Hematopoietic multipotent progenitor cell (in vitro differentiated cells): ENCODE measurements around the gene SLC25A25. TPM values are rescaled to one million over a fixed set of nuclear protein-coding genes. Genes with fewer than 3 reads are reported as not detected.
A peak's percentile ranks its signal among the peaks of the same experiment; 100 is the strongest.

ENCODE experiments used
- DNase-seq, 3 donors: peaks; one replicate each; pipeline ENCODE4 v3.0.0-alpha.2; 2011 to 2015; ENCODE audit warnings: low read depth in 2 of 3, low spot score in 2 of 3
- total RNA-seq: library from RNA; depleted of rRNA; stranded (reverse); fragments of >200 nt; gene quantifications from one replicate; pipeline ENCODE4 v1.2.3, GENCODE V29; 2012

The SLC25A25 gene
- total RNA-seq, 1 donor = 14.8 TPM

DNA sequence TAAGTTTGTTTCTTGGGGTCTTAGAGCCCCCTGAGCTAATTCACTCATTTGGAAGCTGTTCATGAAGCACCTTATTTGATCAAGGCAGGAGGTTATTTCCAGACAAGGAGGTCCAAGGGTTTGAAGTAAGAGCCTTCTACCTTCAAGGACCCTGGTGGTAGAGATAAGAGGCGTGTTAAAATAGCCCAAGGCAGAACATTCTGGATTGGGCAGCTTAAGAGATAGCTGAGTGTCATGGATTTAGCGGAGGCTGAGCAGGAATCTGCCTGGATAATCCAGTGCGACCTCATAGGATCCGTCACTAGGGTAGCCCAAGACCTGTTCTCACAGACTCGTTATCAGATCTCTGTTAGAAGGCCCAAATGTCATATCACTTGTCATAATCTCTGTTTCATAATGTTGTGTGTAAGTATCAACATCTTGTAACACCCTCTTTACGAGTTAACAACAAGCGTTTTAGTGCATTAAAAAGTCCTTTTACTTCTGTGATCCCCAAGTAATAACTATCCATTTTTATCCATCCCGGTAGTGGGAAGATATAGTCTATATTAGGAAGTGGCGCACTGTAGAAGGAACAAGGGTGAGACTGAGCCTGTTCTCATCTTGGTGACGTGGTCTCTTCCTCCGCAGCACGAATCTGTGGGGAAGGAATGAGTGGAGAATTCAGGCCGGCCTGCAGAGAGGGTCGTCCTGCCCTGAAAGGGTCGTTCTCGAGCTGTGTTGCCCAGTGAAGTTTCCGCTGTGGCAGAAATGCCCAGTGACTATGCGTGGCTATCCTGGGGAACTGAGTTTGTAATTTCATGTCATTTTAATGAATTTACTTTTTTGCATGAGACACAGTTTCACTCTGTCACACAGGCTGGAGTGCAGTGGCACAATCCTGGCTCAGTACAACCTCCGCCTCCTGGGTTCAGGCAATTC lies 28.8 kb downstream of the SLC25A25 start:
- DNase-seq = no peak

DNA sequence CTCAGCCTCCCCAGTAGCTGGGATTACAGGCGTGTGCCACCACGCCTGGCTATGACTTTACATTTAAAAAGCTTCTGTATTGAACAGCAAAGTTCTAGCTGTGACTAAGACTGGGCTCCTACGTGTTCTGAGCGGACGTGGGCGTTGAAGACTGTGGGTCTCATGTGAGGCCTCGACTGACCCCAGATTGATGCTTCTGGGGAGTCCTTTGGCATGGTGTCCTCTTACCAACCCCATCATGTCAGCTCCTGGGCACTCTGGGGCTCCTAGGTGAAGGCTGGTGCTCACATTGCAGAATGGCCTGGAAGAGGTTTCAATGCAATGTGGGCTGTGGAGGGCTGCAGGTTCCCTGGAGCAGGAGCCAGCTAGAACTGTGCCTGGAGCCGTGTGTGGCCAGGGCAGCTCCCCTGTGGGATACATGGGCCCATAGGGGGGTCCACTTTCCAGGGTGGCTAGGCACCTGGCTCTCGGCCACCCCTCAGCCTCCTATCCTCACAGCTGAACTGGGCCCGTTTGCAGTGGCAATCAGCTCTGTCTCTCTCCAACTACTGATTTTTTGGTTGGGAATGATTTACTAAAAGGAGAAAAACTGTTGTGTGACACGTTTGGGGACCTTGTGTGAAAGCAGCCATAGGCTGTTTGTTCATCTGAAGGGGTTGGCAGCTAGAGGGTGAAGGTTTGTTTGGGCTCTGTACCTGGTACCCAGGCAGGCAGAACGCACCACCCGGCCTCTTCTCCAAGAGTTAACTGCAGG lies 29.7 kb downstream of the SLC25A25 start:
- DNase-seq = no peak

DNA sequence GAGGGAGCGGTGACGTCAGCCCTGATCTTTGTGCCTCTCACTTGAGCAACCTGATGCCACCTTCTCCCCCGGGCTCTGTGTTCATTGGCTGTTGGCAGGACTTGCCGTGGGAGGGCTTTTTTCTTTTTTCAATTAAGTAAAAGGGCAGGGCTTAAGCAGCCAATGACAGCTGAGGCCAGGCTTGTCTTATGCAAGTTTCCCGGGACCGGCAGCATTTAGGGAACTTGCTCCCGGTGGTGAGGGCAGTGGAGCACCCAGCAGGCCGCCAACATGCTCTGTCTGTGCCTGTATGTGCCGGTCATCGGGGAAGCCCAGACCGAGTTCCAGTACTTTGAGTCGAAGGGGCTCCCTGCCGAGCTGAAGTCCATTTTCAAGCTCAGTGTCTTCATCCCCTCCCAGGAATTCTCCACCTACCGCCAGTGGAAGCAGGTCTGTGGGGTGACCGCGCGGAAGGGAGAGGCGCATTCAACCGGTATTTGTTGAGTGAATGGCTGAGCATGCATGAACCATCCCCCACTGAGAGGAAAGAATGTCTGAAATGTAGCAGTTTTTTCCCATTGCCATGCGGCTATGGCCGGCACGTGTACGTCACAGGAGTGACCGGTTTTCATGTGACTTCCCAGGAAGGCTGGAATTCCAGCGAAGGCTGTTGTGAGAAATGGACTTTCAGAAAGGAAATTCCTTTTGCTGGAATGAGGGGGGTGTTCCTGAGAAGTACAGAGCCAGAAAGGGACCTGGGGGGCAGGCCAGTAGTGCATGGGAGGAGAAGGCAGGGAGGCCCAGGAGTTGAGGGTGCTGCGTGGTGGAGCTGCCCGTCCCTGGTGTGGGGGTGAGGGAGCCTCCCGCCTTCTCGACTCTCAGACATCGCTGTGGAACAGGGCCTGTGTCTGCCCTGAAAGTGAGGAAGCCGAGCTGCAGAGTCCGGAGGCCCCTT lies 30.5 kb downstream of the SLC25A25 start:
- DNase-seq = peak in 2 of 3 donors; percentile 74 to 87

DNA sequence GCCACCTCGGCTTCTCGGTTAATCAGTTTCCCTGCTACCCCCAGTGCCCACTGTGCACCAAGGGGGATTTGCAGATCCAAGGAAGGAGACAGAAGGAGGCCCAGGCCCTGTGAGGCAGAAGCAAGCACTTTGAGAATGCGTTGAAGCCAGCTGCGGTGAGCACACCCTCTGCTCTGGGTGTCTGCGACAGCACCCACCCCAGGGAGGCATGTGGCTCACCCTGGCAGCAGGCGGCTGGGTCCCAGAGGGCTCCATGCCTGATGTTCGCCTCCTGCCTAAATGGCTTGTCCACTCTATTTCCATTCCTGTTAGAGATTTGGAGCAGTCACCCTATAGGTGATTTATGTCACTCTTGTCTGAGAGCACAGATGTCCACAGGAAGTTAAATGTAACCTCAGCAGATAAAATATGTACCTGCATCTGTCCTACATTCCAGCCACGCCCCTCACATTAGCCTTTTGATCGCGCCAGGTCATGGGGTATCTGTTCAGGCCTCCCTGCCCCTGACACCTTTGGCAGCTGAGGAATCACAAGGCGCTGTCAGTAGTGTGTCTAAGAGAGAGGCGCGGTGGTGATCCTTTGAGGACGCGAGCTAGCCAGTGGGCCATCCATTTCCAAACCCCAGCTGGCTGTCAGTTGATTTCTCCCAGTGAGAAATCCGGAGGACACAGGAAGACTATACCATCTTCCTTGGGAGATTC lies 31.3 kb downstream of the SLC25A25 start:
- DNase-seq = no peak

DNA sequence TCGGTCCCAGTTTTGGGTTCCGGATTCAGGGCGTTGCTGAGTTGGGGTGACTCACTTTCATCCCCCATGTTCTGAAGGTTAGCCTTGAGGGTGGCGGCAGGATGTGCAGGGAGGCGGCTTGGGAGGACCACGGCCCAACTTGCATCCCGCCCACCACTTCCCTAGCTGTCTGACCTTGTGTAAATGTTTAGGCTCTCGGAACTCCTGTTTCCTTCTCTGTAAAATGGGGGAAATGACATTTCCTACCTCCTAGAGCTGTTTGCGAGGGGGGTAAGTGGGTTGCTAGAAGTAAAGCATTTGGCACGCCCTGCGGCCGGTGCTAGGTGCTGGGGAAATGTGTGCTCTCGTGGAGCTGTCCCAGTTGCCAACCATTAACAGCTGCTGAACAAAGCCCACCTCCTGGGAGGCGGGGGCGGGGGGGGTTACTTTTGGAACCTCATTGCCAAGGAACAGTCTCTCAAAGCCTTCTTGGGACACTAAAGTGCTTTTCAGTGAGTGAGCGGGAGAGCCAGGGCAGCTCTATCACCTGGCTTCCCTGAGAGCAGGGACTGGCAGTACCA lies 32.0 kb downstream of the SLC25A25 start:
- DNase-seq = no peak

DNA sequence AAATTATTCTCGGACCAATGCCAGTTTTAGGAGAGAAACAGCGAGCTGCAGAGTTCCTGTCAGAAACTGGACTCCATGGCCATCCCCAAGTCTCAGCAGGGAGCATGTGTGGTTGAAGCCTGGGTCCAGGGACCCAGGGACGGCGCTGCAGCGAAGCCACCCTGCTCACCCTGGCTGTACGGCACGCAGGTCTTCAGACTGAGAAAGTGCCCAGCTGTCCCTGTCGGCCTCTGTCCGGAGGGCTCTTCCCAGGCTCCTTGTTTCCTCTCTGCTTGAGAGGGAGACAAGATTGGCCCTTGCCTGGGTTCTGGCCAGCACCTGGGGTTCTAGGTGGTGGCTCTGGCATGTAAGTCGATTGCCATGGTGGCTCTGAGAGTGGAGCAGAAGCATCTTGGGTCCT lies 32.5 kb downstream of the SLC25A25 start:
- no peak for DNase-seq

DNA sequence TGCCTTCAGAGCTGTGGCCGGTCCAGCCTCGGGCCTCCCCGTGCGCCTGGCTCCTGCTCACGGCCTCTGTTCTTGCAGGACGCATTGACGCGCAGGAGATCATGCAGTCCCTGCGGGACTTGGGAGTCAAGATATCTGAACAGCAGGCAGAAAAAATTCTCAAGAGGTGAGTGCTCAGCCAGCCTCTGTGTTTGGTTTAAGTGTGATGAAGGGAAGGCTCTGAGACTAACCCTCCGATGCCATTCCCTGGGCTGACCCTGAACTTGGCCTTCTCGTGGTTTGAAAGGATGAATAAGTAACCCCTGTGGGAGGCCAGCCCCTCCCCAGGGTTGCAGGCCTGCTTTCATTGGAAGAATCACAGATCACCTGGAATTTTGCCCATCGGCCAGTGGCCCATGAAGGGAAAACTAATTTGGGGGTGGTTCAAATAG lies 33.2 kb downstream of the SLC25A25 start:
- DNase-seq = no peak

DNA sequence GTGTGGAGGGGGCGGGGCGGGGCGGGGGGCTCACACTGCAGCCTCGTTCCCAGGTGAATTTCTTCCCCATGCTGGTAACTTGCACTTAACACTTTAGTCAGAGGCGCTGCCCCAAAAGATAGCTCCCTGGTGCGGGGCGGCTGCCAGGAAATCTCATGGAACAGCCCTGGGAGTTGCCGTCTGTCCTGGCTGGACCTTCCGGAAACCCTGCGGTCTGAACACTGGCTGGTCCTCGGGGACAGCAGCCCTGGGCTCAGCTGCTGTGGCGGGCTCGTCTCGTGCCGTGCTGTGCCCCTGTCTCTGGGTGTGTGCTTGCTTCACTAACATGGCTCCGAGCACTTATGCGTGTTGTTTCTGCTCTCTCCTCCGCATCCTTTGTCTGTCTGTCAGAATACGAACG lies 33.7 kb downstream of the SLC25A25 start:
- DNase-seq = no peak

DNA sequence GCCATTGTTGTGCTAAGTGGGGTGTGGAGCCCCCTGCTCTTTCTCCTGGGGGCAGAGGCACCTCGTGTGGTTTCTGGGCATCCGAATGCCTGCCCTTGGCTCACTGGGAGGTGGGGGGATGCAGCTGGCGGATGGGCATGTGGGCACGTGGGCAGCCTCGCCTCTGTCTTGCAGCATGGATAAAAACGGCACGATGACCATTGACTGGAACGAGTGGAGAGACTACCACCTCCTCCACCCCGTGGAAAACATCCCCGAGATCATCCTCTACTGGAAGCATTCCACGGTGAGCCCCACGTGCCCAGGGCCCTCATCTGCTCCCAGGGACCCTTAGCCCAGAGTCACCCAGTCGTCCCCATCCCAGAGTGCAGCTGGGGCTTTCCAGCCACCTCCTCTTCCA lies 34.2 kb downstream of the SLC25A25 start:
- no peak for DNase-seq

DNA sequence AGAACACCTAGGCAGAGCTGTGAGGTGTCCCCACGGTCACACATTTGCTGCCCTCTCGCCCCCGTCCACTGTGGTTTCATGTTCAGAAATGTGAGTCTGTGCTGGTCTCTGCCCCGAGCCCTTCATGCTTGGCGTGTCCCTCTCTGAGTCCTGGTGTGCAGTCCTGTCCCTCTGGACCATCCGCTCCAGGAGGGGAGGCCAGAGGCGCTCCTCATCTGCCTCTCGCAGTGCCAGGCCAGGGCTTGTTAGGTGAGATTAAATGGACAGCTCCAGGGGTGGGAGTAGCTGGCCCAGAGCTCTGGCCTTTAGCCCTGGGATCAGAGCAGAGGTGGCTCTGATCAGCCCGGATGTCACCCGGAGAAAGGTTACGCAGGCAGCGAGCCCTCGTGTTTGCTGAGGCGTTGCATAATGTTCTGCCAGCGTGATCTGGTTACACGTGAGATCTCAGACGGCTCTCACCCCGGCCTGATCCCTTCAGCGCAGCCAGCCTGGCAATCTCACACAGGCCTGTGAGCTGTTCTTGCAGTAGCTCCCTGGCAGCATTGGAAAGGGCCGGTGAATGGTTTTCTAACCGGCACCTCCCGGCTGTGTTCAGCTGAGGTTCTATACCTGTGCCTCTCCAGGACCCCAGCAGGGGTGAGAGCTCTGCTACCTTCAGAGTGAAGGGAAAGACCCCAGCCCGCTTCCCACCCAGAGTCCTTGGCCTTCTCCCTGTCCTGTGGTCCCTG lies 35.0 kb downstream of the SLC25A25 start:
- no peak for DNase-seq

DNA sequence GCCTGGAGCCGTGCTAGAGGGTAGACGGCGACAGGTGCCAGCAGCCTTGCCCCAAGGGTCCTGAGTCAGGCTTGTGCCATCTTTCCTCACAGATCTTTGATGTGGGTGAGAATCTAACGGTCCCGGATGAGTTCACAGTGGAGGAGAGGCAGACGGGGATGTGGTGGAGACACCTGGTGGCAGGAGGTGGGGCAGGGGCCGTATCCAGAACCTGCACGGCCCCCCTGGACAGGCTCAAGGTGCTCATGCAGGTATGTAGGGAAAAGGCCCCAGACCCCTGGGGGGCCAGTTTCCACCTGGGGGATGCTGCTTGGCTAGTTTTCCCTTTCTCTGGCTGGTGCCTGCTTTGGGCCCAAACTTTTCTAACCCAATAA lies 35.5 kb downstream of the SLC25A25 start:
- DNase-seq = no peak

DNA sequence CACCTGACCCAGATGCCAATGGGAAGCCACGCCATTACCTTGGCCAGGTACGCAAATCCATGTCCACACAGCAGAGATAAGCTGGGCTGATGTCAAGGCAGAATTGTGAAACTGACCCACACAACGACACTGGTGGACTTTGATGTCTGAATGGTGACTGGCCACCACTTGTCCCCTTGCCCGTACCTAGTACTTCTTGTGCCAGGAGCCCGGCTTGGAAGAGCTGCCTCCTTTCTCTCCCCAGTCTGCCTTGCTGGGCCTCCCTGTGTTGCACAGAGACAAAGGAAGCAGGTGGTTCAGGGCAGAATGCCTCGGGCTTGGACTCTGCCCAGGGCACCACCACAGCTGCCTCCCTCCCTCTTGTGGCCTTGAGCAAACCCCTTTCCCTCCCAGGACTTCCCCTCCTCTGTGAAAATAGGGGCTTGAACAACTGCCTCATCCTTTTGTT lies 36.2 kb downstream of the SLC25A25 start:
- DNase-seq = peak in 1 of 3 donors; percentile 47

DNA sequence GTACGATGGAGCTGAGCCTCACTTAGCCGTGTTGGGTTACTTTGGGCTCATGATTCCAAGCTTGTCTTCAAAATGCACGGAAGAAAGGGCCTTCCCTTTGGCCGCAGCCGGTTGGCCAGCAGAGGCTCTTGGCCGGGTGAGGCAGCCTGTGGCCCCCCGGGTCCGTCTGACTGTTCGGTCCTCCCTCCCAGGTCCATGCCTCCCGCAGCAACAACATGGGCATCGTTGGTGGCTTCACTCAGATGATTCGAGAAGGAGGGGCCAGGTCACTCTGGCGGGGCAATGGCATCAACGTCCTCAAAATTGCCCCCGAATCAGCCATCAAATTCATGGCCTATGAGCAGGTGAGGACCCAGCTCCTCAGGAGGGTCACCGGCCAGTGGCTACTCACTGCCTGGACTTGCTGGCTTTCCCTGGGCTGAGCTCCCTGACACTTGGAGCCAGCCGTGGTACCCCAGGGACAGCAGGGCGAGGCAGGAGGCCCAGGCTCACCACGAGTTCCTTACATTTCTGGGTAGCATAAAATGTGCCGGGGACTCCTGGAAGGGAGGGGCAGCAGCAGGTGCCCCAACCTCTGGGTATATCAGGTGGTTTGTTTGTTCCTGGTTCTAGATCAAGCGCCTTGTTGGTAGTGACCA lies 37.6 kb downstream of the SLC25A25 start:
- DNase-seq = no peak

DNA sequence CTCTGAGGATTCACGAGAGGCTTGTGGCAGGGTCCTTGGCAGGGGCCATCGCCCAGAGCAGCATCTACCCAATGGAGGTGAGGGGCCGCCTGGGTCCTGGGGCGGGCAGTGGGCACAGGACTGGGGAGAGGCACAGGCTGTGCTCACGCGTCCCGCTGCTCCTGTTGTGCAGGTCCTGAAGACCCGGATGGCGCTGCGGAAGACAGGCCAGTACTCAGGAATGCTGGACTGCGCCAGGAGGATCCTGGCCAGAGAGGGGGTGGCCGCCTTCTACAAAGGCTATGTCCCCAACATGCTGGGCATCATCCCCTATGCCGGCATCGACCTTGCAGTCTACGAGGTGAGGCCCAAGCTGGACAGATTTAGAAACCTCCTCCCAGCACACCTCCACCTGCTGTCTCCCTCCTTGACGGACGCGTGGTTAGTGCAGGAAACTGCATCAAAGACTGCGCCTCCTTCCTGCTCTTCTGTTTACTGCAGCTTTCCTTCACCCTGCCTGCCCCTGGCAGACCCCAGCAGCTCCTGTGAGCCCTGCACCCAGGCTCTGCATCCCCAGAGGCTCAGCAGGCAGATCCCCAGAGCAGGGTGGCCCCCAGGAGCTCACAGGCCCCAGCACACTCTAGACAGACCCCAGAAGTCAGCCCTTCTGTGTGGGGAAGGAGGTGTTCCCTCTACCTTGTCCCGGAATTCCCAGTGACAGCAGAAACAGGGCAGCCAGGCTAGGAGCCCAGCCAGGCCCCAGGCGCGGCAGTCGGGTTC lies 38.3 kb downstream of the SLC25A25 start:
- DNase-seq = no peak

DNA sequence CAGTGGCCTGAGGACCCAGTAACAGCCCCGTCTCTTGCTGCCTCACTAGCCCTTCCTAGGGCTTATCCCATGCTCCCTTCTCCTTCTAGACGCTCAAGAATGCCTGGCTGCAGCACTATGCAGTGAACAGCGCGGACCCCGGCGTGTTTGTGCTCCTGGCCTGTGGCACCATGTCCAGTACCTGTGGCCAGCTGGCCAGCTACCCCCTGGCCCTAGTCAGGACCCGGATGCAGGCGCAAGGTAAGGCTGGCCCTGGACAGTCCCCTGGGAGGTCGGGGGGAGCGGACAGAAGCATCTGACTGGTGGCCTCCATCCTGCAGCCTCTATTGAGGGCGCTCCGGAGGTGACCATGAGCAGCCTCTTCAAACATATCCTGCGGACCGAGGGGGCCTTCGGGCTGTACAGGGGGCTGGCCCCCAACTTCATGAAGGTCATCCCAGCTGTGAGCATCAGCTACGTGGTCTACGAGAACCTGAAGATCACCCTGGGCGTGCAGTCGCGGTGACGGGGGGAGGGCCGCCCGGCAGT lies 39.0 kb downstream of the SLC25A25 start:
- no peak for DNase-seq

DNA sequence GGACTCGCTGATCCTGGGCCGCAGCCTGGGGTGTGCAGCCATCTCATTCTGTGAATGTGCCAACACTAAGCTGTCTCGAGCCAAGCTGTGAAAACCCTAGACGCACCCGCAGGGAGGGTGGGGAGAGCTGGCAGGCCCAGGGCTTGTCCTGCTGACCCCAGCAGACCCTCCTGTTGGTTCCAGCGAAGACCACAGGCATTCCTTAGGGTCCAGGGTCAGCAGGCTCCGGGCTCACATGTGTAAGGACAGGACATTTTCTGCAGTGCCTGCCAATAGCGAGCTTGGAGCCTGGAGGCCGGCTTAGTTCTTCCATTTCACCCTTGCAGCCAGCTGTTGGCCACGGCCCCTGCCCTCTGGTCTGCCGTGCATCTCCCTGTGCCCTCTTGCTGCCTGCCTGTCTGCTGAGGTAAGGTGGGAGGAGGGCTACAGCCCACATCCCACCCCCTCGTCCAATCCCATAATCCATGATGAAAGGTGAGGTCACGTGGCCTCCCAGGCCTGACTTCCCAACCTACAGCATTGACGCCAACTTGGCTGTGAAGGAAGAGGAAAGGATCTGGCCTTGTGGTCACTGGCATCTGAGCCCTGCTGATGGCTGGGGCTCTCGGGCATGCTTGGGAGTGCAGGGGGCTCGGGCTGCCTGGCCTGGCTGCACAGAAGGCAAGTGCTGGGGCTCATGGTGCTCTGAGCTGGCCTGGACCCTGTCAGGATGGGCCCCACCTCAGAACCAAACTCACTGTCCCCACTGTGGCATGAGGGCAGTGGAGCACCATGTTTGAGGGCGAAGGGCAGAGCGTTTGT lies 39.6 kb downstream of the SLC25A25 start:
- DNase-seq = no peak
